Measurements from ENCODE around the gene ACE.

DNA sequence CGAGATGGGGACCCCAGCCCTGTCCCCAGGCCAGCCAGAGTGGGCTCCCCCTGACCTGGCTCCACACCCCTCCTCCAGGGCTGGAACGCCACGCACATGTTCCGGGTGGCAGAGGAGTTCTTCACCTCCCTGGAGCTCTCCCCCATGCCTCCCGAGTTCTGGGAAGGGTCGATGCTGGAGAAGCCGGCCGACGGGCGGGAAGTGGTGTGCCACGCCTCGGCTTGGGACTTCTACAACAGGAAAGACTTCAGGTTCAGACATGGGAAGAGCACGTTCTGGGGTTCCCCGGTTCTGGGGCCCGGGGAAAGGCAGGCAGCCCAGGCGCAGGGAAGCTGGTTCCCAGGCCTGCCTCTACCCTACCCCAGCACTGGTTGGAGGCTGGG, 4.6 kb downstream of the ACE start:
- TF ChIP-seq, protein P1, sequence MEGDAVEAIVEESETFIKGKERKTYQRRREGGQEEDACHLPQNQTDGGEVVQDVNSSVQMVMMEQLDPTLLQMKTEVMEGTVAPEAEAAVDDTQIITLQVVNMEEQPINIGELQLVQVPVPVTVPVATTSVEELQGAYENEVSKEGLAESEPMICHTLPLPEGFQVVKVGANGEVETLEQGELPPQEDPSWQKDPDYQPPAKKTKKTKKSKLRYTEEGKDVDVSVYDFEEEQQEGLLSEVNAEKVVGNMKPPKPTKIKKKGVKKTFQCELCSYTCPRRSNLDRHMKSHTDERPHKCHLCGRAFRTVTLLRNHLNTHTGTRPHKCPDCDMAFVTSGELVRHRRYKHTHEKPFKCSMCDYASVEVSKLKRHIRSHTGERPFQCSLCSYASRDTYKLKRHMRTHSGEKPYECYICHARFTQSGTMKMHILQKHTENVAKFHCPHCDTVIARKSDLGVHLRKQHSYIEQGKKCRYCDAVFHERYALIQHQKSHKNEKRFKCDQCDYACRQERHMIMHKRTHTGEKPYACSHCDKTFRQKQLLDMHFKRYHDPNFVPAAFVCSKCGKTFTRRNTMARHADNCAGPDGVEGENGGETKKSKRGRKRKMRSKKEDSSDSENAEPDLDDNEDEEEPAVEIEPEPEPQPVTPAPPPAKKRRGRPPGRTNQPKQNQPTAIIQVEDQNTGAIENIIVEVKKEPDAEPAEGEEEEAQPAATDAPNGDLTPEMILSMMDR (IDR thresholded peaks at IDR 0.05), result no peak
- no peak for TF ChIP-seq POLR2A (IDR thresholded peaks at IDR 0.05)

All from lower leg skin (tissue), 3 donors.